ELR (cell line): ENCODE data around the gene OR1J2.

Source experiments
- DNase-seq: peaks from one replicate; pipeline ENCODE4 v3.0.0-alpha.2; 2015; ENCODE audit warnings: low read depth

Gene OR1J2

DNA sequence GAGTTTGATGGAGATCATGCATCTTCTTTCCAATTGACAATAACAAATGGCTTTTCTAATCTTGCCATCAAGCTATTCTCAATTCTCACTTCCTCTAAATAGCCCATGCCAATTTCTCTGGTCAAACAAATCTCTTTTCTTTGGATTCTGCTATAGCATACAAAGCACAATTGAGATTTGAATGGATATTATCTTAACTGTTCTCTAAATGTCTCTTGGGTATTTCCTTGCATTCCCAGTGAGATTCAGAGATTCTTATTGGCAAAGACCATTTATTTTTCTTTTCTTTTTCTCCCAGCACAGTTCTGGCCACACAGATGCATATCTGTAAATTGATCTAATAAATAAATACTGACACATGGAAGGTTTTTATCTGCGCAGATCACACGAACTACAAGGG is 42.2 kb downstream of the OR1J2 start, which contains the start of gene OR1N2:
OR1N2 (plus strand) TSS at position 301 of the 400 bp plus-strand sequence. CDS start 100 bp downstream, outside the sequence.
- no peak for DNase-seq
